Stromal cell of bone marrow (primary cell): ENCODE results near the gene IGLL5.
"Not testable (repeated sequence)": the region's sequence is repeated elsewhere in the genome, so short reads cannot be mapped to it uniquely, and the experiment has no call there.

Source experiments
- DNase-seq: peaks from one replicate; pipeline ENCODE4 v3.0.0-alpha.2; 2012; ENCODE audit warnings: low read depth

IGLL5 gene

DNA sequence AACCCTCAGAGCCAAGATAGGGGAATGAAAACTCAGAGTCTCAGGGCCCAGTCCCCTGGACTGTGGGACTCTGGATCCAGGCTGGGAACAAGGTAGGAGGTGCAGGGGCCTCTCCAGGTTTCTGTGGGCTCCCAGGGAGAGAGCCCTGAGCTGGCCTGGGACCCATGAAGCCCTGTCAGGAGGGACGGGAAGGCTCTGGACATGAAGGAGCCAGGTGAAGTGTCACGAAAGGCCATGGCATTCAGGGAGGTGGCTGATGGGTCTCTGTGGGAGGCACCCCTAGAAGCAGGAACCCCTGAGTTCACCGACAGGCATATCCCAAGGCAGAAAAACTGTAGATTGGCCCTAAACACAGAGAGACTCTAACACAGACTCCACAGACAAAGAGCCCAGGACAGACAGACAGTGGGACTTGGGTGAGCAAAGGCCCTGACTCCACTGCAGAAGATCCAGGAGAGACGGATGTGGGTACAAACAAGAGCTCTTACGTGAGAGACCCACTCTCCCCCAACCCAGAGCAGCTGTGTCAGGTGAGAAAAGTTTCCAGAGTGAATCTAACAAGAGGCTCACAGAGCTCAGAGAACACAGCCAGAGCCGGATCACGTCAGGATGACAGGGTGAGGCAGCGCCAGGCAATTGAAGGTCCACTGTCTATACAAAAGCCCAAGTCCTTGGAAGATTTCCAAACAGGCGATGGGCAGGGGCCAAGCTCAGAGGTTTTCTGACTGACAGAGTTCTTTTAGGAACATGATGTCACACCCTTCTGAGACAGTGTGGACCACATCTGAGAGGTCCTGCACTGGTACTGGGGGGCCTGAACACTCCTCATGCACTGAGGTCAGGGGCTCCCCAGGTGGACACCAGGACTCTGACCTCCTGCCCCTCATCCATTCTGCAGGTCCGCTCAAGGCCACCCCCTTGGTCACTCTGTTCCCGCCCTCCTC is 27.4 kb downstream of the IGLL5 start:
- DNase-seq: no peak

DNA sequence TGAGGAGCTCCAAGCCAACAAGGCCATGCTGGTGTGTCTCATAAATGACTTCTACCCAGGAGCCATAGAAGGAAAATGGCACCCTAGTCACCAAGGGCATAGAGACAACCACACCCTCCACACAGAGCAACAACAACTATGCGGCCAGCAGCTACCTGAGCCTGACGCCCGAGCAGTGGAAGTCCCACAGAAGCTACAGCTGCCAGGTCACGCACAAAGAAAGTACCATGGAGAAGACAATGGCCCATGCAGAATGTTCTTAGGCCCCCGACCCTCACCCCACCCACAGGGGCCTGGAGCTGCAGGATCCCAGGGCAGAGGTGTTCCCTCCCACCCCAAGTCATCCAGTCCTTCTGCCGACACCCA is 28.0 kb downstream of the IGLL5 start:
- no peak for DNase-seq

DNA sequence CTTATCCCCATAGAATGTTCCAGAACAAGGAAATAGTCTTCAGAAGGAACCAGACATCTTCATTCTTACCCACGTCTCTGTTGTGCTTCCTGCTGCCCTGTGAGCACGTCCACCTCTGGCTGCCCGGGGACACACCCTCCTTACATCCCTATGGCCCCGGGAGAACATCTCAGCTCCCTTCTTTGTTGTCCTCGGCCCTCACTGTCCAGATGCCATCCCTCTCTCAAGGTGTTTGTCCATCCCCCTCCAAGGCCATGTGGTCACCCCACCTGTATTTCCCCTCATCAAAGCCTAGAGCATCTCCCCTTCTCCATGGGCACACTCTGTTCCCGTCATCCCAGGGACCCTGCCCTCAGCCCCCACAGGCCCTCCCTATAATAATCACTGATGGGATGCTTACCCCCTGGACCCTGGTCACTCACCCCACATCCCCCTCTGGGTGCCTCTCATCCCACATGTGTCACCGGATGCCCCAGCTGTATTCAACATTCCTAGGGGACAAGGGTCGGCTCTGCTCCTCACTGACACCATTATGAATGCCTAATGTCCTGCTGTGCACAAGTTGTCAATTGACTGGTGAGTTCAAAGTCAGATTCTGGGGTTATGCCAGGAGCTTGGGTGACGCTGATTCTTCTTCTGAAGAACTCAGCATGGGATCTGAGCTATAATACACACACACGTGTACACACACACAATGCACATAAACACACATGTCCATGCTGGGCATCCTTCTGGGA is 28.8 kb downstream of the IGLL5 start:
- DNase-seq: no peak

DNA sequence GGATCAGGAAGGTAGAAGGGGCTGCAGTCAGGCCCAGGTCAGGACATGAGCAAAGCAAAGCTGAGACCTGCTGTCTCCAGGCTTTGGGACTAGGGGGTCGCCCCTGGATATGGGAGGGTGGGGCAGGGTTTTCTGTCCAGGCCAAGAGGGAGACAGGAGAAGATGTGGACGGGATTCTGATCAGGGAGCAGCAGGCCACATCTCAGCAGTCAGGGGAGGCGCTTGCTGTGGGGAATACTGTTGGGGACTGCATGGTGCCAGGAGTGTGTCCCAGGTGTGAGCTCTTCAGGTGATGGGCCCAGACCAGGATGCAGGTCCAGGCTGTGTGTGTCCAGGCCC is 29.3 kb downstream of the IGLL5 start:
- DNase-seq: no peak

DNA sequence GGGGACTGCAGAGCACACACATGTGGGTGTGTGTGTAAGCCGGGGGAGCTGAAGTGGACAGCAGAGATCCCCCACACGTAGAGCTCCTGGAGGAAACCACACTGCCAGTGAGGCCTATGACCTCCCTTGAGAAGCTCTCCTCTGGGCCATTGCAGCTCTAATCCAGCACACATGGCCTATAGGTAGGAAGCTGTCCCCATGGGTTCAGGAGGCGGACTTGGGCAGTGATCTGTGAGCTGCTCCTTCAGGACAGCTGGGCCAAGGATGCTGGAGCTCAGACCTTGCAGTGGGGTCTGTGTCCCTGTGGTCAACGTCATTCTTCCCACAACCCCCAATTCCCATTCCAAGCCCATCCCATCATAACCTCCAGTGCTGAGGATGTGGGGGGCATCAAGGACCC is 29.8 kb downstream of the IGLL5 start:
- no peak for DNase-seq

DNA sequence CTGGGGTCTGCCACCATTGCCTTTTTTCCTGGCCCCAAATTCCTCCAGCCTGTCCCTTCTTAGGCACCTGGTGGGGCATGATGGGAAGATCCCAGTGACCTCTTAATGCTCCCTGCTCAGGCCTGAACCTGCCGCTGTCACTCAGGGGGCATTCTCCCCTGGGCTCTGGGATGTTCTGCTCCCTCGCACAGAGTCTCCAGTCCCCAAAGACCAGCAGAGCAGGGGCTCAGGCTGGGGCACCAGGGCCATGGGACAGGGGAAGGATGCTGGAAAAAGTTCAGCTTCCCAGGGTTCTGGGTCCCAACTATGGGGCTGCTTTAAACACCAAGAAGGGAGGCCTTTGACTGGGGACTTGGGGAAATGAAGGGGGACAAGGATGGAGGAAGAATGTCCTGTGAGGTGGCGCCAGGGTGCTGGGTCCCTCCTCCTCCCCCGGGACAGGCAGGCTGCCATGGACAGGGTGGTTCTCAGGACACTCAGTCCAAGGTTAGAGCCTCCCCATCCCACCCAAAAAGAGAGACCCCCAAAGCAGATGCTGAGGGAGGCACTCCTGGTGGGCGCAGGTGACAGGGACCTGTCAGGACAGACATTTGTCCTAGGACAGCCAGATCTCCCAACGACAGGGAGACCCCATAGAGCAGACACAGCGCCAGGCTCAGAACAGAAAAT is 30.8 kb downstream of the IGLL5 start:
- DNase-seq: no peak

DNA sequence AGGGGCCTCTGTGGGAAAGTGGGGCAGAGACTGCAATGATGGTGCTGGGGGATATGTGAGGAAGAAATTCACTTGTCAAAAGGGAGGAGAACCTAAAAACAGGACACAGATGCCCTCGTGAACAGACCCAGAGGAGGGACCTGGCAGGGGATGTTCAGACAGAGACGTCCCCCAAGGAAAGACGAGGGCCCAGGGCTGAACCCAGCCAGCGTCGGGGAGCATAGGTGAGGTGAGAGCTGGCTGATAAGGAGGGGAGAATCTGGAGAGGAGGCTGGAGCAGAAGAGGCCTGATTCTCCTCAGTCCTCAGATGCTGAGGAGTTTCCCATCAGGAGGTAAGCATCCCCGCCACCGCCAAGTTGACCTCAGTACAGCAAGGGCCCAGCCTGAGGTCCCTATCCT is 31.4 kb downstream of the IGLL5 start:
- no peak for DNase-seq

DNA sequence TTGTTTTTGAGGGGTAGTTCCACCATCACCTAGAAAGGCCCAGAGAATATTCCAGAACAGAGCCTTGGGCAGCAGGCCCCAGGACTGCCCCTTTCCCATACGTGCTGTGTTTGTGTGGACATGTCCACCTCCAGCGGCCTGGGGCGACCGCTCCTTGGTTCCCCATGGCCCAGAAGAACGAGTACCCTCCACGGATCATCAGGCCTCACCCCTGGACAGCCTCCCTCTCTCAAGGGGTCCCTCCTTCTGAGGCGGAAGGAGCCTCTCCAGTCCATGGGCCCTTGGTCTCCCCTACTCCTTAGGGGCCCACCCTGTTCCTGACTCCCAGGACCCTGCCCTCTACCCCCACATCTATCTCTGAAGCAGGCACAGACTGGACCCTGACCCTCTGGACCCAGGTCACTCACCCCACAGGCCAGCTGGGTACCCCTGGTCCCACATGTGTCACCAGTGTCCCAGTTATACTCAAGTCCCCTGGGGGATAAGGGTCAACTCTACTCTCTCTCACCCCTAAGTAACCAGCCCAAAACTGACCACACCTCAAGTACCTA is 32.6 kb downstream of the IGLL5 start:
- no peak for DNase-seq

DNA sequence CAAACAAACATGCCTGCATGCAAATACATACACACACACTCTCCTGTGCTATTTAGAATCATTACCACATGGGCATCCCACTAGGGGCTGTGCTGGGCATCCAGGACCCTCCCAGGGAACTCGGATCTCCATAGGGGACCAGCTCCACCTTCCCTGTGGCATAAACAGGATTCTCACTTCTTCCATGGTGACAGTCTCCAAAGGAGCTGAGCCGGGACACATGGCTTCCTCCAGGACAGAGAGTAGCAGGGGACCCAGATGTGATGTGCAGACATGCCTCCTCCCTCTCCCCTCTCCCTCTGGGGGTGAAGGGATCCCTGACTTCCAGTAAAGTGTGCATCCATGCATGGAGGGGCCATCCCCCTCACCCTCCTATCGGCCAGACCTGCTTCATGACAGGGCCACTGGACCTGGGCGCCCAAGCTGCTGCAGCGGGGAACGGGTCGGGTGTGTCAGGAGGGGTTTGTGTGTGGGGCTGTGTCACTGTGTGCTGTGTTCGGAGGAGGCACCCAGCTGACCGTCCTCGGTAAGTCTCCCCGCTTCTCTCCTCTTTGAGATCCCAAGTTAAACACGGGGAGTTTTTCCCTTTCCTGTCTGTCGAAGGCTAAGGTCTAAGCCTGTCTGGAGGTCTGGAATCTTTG is 33.4 kb downstream of the IGLL5 start:
- DNase-seq: no peak

DNA sequence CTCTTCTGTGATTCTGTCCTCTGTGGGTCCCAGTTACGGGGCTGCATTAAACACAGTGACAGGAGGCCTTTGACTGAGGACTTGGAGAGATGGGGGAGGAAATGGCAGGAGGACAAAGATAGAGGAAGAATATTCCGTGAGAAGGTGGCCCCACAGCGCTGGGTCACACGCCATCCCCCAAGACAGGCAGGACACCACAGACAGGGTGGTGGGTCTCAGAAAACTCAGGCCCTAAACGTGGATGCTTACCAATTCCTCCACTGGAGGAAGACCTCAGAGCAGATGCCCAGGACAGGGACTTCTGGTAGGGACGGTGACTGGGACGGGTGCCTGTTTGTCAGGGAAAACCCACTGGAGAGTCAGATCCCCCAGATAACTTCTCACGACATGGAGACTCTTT is 34.0 kb downstream of the IGLL5 start:
- no peak for DNase-seq

DNA sequence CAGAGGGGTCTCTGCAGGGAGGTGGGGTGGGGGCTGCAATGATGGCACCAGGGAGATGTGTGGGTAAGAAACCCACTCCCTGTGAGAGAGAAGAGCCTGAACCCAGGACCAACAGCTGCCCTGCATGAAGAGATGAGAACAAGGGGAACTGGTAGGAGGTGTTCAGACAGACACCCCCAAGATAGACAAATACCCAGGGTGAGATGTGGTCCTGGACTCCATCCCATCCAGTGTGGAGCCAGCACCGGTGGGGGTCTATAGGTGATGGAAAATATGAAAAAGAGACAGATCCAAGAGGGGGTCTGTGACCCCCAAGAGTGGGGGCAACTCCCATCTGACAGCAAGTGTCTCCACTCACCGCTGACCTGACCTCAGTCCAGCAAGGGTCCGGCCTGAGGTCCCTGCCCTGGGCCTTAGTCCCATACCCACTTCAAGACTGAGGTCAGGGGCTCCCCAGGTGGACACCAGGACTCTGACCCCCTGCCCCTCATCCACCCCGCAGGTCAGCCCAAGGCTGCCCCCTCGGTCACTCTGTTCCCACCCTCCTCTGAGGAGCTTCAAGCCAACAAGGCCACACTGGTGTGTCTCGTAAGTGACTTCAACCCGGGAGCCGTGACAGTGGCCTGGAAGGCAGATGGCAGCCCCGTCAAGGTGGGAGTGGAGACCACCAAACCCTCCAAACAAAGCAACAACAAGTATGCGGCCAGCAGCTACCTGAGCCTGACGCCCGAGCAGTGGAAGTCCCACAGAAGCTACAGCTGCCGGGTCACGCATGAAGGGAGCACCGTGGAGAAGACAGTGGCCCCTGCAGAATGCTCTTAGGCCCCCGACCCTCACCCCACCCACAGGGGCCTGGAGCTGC is 34.7 kb downstream of the IGLL5 start:
- DNase-seq: not testable (repeated sequence)

DNA sequence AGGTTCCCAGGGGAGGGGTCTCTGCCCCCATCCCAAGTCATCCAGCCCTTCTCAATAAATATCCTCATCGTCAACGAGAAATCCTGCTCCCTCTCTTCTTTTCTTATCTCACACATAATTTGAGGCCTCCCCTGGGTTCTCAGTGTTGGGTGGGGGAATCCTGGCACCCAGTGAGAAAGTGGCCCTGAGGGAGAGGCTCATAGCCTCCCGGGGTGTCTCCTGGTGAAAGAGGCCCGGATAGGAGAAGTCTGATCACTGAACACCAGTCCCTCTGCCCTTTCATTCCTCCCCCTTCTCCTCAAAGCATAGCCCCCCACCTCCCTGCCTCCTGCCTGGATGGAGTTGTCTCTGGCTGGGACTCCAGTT is 35.3 kb downstream of the IGLL5 start:
- no peak for DNase-seq

DNA sequence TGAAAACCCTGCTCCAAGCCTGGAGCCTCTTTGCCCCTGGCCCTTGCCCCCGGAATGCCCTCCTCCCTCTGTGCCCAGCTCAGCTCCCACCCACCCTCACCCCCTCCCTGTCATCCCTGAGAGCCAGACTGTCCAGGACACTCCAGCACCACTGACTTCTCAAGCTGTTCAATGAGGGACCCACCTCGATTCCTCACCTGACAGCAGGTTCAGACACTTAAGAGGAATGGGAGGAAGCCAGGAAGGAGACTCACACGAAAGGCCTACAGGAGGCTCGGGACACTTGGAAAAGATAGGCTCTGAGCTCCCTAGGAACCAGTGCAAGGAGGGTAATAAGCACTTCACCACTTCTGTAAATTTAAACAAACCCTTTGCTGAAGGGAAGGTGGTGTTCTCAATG is 35.8 kb downstream of the IGLL5 start:
- DNase-seq: no peak

DNA sequence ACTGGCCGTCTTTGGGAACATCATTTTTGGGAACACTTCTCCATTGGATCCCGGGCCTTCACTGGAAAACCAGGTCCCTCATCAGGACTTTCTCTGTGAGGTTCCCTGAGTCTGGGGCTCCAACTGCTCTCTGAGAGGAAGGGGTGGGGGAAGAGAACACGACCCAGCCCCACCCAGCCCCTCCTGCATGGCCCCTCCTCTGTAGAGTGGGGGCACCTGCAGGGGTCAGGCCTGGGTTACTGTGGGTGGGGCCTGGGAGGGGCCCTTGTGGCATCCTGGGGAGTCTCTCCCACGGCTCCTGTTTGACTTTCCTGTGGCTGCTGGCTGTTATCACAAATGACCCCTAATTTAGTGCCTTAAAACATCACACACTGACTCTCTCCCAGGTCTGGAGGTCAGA is 36.3 kb downstream of the IGLL5 start:
- DNase-seq: no peak

DNA sequence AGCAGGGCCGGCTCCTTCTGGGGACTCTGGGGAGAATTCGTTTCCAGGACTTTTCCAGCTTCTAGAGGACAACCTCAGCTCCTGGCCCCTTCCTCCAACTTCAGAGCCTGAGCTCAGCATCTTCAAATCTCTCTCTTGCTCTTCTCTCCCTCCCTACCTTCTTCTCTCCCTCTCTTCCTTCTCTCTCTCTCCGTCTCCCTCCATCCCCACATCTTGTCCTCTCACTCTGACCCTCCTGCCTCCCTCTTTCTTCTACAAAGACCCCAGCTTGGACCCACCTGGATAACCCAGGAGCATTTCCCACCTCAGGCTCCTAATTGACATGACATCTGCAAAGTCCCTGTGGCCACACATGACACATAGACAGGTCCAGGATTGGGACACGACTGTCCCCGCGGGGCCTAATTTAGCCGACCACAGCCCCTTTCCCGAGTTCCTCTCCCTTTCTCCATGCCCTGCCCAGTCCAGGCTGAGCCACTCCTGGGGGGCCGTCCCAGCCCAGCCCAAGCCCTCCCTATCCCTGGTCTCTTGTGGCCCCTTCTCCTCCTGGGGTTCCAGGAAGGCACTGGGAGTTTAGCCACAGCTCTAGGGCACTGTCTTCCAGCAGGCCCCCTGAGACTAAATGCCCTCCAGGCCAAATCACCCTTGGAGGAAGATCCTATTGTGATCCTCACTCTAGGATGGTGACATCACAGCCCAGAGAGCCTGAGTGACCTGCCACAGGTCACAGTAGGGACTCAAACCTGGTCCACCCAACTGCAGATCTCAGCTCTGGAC is 36.9 kb downstream of the IGLL5 start:
- DNase-seq: no peak

DNA sequence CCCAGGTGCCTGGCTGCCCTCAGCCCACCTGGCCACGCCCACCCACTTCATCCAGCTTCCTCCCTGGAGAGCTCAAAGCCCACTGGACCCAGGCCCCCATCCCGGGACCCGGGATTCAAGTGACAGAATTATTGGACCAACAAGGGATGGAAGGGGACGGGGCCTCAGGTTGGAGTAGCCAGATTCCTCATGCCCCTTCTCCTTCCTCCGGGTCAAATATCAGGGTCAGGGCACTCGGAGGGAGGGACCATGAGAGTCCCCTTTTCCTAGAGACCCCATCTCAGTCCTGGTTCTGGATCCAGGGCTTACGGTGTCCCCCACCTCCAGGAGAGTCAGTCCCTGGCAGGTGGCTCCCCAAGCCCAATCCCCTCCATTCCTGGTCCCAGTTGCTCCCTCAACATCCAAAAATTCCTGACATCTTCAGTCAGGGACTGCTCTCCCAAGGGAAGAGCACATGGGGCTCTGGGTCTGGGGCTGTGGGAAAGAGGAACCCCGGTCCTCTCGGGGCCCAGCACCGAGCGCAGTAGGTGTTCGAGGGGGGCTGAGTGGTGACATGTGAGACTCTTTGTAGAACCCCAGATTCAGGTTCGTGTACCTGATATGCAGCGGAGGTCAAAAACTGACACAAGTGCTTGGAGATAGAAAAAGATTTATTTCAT is 37.7 kb downstream of the IGLL5 start:
- DNase-seq: no peak

DNA sequence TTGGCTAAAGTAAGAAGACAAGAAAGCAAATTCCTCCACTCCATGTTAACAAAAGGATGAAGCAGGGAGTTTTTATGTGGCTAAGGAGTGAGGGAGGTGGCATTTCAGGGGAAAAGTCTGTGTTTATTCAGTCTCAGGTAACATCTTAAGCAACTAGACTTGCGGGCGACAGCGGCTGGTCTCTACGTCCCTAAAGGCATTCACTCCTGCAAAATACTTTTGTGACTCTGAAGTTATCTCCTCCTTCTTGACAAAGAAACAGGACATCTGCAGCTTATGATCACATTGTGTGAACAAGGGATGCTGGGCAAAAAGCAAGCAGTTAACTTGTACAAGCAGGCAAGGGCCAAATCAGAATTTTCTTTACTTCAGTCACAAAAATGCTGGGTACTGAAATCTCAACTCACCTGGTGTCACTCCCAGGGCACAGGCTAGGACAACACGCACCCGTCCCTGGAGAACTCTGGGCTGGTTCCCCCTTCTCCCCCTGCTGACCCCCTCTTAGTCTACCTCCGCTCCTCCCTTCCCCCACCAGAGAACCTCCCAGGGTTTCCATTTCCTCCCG is 38.3 kb downstream of the IGLL5 start:
- no peak for DNase-seq

DNA sequence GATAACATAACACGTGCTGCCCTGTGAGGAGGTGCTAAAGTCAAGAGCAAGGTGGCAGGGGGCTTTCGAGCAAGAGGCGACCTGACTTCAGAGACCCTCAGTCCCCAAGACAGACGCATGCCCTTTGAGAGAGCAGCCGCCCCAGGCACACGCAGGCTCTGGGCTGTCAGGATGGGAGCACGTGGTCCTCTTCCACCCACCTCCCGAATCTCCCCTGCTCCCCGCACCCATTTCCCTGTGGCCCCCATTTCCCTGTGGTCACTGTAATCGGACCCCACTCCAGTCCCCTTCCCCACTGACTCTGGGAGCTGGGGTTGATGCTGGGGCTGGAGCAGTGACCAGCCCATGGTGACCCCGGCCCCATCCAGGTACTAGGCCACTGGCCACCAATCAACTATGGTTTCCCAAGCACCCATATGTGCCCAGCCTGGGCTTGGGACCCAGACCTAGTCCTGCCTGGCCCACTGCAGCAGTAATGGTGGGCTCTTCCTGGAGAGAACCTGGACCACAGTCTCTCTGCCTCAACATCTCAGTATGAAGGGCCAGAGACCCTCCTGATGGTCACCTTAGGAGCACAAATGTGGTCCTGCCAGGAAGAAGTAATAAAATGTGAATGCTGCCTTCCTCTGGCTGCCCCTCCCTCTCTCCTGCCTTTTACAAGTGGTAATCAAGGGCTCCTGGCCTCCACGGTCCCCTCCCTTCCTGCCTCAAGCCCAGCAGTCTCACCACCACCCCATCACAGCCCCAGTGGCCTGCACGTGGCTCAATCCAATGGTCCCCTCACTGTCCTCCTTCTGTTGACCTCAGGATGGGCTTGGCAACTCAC is 39.0 kb downstream of the IGLL5 start:
- DNase-seq: no peak
